ENCODE results near the gene STING1. TPM values are rescaled to one million over a fixed set of nuclear protein-coding genes. Genes with fewer than 3 reads are reported as not detected.

Gene STING1
- total and polyA plus RNA-seq, 2 of the 8 experiments (the other 6 are each of a cell fraction or from before 2014, with no cell fraction given): 0.26 to 0.47 TPM

- H3K79me1 ChIP-seq (ENCODE audit: low read depth, low read length): no peaks in the 10 kb centered on the region
- no peak overlapping the region for H2AK5ac ChIP-seq (ENCODE audit: low read depth, low read length)
- H2BK15ac ChIP-seq (ENCODE audit: low read length): no peak overlapping the region
- 90% methylated on average over 3 of the region's 3 CpGs; no CpG with 5 or more reads in 1 of the 2 experiments for WGBS, 2 experiments (ENCODE audit: extremely low coverage in 1 of 2, insufficient coverage in 1 of 2, insufficient read length in 1 of 2, insufficient replicate concordance in 2 of 2, low coverage in 1 of 2, low lambda C conversion rate in 2 of 2, missing lambda C conversion rate in 1 of 2)
- H2BK120ac ChIP-seq (replicated peaks; ENCODE audit: low read depth, low read length): no peak overlapping the region
- no peak overlapping the region for H3K27ac ChIP-seq (ENCODE audit: low read depth, low read length)
- H3K4me2 ChIP-seq (ENCODE audit: insufficient read depth in 1 of 2, low read depth in 2 of 2, low read length in 2 of 2): no peak overlapping the region
- no peak overlapping the region for H3K18ac ChIP-seq (ENCODE audit: extremely low read depth, low read length)
- no peak overlapping the region for H4K5ac ChIP-seq (ENCODE audit: insufficient read length, low read depth, low read length)
- DNase-seq (ENCODE audit: low read depth in 1 of 2, low spot score in 2 of 2): no peak
- POLR2A ChIA-PET (ENCODE audit: partially characterized antibody): interaction anchor here (0.7 to 1.6 kb wide), 3 partner anchors 30 to 142 kb away, joined by 3 to 4 read pairs (median 3); partner anchors contain the start of genes MATR3 and UBE2D2
- no peak overlapping the region for H3K9ac ChIP-seq (replicated peaks in 1 of 4; ENCODE audit: extremely low read depth in 1 of 4, low read depth in 3 of 4, low read length in 3 of 4)
- H3K23me2 ChIP-seq (ENCODE audit: low read depth, low read length): peaks cover 4% of the 10 kb centered on the region; the same call in 1 of the 2 replicates
- no peak overlapping the region for H3K4ac ChIP-seq (replicated peaks; ENCODE audit: insufficient read length, low read depth, low read length)
- no peaks in the 10 kb centered on the region for H3K27me3 ChIP-seq (replicated peaks in 1 of 4; ENCODE audit: control insufficient read depth in 3 of 4, extremely low read depth in 1 of 4, insufficient read depth in 3 of 4, low read length in 3 of 4)
- H3K56ac ChIP-seq (replicated peaks; ENCODE audit: insufficient read length, low read depth, low read length): no peak overlapping the region
- peaks cover 0 to 8% (median 2%) of the 10 kb centered on the region in 4 experiments; a peak in 4 of 7 replicates for H3K4me1 ChIP-seq (replicated peaks in 1 of 4; ENCODE audit: control insufficient read depth in 3 of 4, insufficient read depth in 4 of 4, low read length in 3 of 4)
- H2BK5ac ChIP-seq (ENCODE audit: low read depth, low read length): no peak overlapping the region
- no peak overlapping the region for H3K4me3 ChIP-seq (ENCODE audit: extremely low read depth in 1 of 4, insufficient read depth in 2 of 4, low read depth in 3 of 4, low read length in 4 of 4)
- H4K8ac ChIP-seq (ENCODE audit: extremely low read depth, insufficient read depth, low read length): no peak overlapping the region
- no peak overlapping the region for H2BK20ac ChIP-seq (ENCODE audit: low read length)
- no peak overlapping the region for H2AFZ ChIP-seq (ENCODE audit: low read length)
- H4K20me1 ChIP-seq (replicated peaks in 1 of 2; ENCODE audit: control insufficient read depth in 1 of 2, insufficient read depth in 2 of 2, low read length in 2 of 2): no peaks in the 10 kb centered on the region
- no peak for FAIRE-seq
- H3K9me3 ChIP-seq (ENCODE audit: insufficient read depth in 2 of 2, low read depth in 1 of 2, low read length in 1 of 2): no peaks in the 10 kb centered on the region
- no peak overlapping the region for H4K91ac ChIP-seq (replicated peaks; ENCODE audit: insufficient read length, low read length)
- H3K36me3 ChIP-seq (ENCODE audit: control insufficient read depth in 2 of 4, insufficient read depth in 4 of 4, low read length in 3 of 4): peaks cover 0 to 6% (median 3%) of the 10 kb centered on the region in 4 experiments; a peak in 2 of 8 replicates
- H3K14ac ChIP-seq (ENCODE audit: insufficient read length): no peak overlapping the region
- H2BK12ac ChIP-seq (ENCODE audit: low read depth, low read length): no peak overlapping the region
- H3K79me2 ChIP-seq (ENCODE audit: control insufficient read depth in 1 of 2, insufficient read depth in 2 of 2, low read length in 2 of 2): no peaks in the 10 kb centered on the region
- H3K23ac ChIP-seq (ENCODE audit: insufficient read length): no peak overlapping the region
- CTCF ChIA-PET (ENCODE audit: partially characterized antibody): interaction anchor here (0.7 to 4.7 kb wide), 6 partner anchors 14 to 1114 kb away, joined by 3 to 53 read pairs (median 4); no protein-coding TSS in a partner anchor
- TF ChIP-seq POLR2A (IDR thresholded peaks at IDR 0.05; ENCODE audit: control extremely low read depth in 1 of 2, low read depth in 2 of 2, low read length in 2 of 2): no peak
- no peak for TF ChIP-seq MAFK (IDR thresholded peaks at IDR 0.05; ENCODE audit: low read depth, low read length)
- no peak for TF ChIP-seq RBBP5 (IDR thresholded peaks at IDR 0.05; ENCODE audit: borderline replicate concordance, low read depth, low read length)
- TF ChIP-seq NANOG (IDR thresholded peaks at IDR 0.05; ENCODE audit: insufficient read depth, low read depth, low read length, poor library complexity, severe bottlenecking): no peak
- no peak for TF ChIP-seq SAP30 (IDR thresholded peaks at IDR 0.05; ENCODE audit: insufficient read depth, insufficient replicate concordance, low read length)
- TF ChIP-seq BRCA1 (IDR thresholded peaks at IDR 0.05; ENCODE audit: low read depth, low read length): no peak
- TF ChIP-seq E2F6 (IDR thresholded peaks at IDR 0.05): no peak
- TF ChIP-seq ATF2 (IDR thresholded peaks at IDR 0.05; ENCODE audit: low read length): no peak
- TF ChIP-seq RXRA (IDR thresholded peaks at IDR 0.05; ENCODE audit: insufficient read depth, low read depth, low read length): no peak
- no peak for TF ChIP-seq CHD1 (IDR thresholded peaks at IDR 0.05; ENCODE audit: low read depth, low read length)
- no peak for TF ChIP-seq SRF (IDR thresholded peaks at IDR 0.05; ENCODE audit: low read depth, low read length)
- TF ChIP-seq RFX5 (IDR thresholded peaks at IDR 0.05; ENCODE audit: borderline replicate concordance, low read depth, low read length): no peak
Measured at GRCh38 chr5:139435676-139436075, 46.9 kb downstream of the STING1 start.
